Measurements from ENCODE around the gene CALN1.

CALN1 gene

DNA sequence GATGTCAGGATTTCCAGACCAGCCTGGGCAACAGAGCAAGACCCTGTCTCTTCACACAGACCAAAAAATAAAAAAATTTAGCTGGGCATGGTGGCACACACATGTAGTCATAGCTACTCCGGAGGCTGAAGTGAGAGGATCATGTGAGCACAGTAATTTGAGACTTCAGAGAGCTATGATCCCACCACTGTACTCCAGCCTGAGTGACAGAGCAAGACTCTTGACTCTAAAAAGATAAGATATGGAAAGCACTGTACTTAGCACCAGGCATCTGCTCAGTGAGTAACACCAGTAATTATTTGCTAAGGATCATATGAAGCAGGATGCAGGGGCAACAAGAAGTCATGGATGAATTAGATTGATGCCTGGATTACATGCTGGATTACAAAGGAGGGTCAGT lies 128.8 kb downstream of the CALN1 start:
- no peaks in the 10 kb centered on the region for H3K27me3 ChIP-seq
- H3K4me3 ChIP-seq = no peak overlapping the region
- no peak overlapping the region for H3K27ac ChIP-seq
- H3K4me1 ChIP-seq = no peaks in the 10 kb centered on the region
- no peaks in the 10 kb centered on the region for H3K36me3 ChIP-seq
- H3K9ac ChIP-seq = no peak overlapping the region
- H3K9me3 ChIP-seq = peaks cover 10% of the 10 kb centered on the region; the same call in 1 of the 2 replicates
- TF ChIP-seq Cebpa-rat (IDR thresholded peaks at IDR 0.05) = no peak
- H4K20me1 ChIP-seq = no peaks in the 10 kb centered on the region
- no peak overlapping the region for H3K4me2 ChIP-seq

DNA sequence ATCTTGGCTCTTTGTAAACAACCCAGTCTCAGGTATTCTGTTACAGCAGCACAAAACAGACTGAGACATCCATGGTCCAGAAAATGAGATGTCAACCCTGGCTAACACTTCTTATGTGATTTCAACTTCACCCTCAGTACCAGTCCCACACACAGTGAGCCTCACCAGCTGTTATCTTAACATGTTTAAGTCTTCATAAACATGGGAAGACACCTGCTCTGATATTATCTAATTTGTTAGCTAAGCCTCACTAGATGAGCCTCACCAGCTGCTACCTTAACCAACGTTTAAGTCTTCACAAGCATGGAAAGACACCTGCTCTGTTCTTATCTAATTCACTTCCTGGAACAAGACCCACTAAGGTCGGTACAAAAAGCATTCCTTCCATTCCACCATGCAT lies 130.8 kb downstream of the CALN1 start:
- no peaks in the 10 kb centered on the region for H3K27me3 ChIP-seq
- no peaks in the 10 kb centered on the region for H3K36me3 ChIP-seq
- TF ChIP-seq Cebpa-rat (IDR thresholded peaks at IDR 0.05) = no peak
- peaks cover 17% of the 10 kb centered on the region for H3K9me3 ChIP-seq
- no peaks in the 10 kb centered on the region for H4K20me1 ChIP-seq
- no peak overlapping the region for H3K27ac ChIP-seq
- no peaks in the 10 kb centered on the region for H3K4me1 ChIP-seq
- H3K4me3 ChIP-seq = no peak overlapping the region
- H3K9ac ChIP-seq = no peak overlapping the region
- H3K4me2 ChIP-seq = no peak overlapping the region

DNA sequence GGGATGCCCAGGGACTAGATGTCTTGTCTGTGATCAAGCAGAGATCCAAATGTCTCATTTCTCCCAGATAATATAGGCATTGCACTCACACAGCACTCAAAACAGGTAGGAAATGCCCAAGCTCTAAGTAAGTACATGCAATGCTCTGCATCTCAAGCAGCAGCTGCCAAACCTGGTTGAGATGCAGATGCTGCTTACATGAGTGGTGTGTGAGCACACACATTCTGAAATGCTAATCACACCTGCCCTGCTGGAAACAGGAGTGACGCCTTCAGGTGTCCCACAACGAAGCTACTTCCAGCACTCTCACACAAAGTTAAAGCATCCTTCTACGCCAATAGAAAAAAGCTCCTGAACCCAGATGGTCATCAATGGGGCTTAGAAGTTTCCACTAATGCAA lies 132.9 kb downstream of the CALN1 start:
- peaks cover 15% of the 10 kb centered on the region for H3K9me3 ChIP-seq
- no peak overlapping the region for H3K27ac ChIP-seq
- no peak for TF ChIP-seq Cebpa-rat (IDR thresholded peaks at IDR 0.05)
- no peak overlapping the region for H3K4me2 ChIP-seq
- no peaks in the 10 kb centered on the region for H3K4me1 ChIP-seq
- no peak overlapping the region for H3K9ac ChIP-seq
- H3K4me3 ChIP-seq = no peak overlapping the region
- H3K36me3 ChIP-seq = no peaks in the 10 kb centered on the region
- no peaks in the 10 kb centered on the region for H4K20me1 ChIP-seq
- H3K27me3 ChIP-seq = no peaks in the 10 kb centered on the region

DNA sequence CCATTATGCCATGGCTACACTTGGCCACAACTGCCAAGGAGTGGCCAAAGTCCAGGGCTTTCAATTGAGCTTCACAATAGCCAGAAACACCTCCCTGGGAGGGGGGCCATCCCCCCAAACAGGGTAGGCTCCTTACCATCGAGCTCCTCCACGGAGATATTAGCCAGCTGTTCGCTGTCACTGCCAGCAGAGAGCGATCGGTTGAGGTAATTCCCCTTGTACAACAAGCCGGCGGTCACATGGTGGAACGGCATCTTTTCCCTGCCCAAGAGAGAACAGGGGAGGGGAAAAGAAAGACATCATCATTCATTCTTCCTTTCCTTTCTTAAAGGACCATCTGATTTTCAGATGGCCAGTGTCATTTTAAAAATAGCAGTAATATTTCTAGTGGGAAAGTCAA lies 133.6 kb downstream of the CALN1 start:
- no peak overlapping the region for H3K27ac ChIP-seq
- no peak overlapping the region for H3K9ac ChIP-seq
- H3K36me3 ChIP-seq = no peaks in the 10 kb centered on the region
- no peaks in the 10 kb centered on the region for H3K27me3 ChIP-seq
- H3K4me3 ChIP-seq = no peak overlapping the region
- H4K20me1 ChIP-seq = no peaks in the 10 kb centered on the region
- no peak for TF ChIP-seq Cebpa-rat (IDR thresholded peaks at IDR 0.05)
- H3K9me3 ChIP-seq = peaks cover 8% of the 10 kb centered on the region
- H3K4me2 ChIP-seq = no peak overlapping the region
- no peaks in the 10 kb centered on the region for H3K4me1 ChIP-seq

DNA sequence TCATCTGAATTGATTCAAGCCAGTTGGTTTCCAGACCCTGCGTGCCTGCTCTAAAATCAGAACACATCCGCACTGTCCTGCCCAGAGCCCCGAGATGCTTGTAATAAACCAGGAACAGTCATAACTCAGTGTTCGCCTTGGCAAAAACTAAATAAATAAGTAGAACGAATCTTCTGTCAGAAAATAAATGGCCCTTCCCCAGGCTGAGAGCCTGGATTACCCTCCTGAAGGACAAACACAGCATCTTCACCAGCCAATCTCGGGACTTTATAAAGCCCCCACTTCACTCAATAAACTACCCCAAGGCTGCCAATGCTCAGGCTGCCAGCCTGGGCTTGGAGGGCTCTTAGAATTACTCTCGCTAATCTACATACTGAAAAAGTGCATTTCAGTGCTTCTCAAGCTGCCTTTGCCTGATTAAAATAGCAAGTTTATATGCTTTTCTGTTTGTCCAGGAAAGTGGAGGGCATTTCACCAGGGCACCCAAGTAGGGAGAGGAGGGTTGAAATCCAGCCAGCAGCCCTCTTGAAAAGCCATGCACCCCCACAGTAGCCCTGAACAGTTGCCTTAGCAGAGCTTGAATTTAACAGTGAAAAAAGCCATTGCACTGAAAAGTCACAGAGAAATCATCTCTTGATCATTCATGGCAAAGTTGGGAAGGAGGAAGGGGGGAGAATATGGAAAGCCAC lies 136.6 kb downstream of the CALN1 start:
- Histone ChIP-seq H3K27ac (no peak overlapping the region), H4K20me1 (no peaks in the 10 kb centered on the region), H3K9me3 (peaks cover 7% of the 10 kb centered on the region), H3K4me2 (no peak overlapping the region), H3K27me3 (no peaks in the 10 kb centered on the region), H3K9ac (no peak overlapping the region), H3K36me3 (no peaks in the 10 kb centered on the region), H3K4me3 (no peak overlapping the region), H3K4me1 (no peaks in the 10 kb centered on the region)
- no peak for TF ChIP-seq Cebpa-rat (IDR thresholded peaks at IDR 0.05)

DNA sequence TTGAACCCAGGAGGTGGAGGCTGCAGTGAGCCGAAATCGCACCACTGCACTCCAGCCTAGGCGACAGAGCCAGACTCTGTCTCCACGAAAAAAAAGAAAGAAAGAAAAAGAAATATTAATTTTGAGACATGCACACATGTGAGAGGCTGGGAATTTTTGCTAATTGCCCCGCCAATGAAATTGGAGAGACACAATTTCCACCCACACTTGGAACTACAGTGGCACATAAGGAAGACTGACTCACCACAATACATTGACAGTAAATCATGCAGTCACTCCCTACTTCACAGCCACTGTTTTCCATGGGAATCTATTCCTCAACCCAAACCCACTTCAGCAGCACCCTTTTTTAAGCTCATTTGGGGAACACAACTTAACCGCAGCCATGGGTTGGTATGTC lies 139.7 kb downstream of the CALN1 start:
- H3K4me1 ChIP-seq = no peaks in the 10 kb centered on the region
- H3K9me3 ChIP-seq = peaks cover 6% of the 10 kb centered on the region
- no peaks in the 10 kb centered on the region for H3K36me3 ChIP-seq
- H3K4me2 ChIP-seq = no peak overlapping the region
- H3K27ac ChIP-seq = no peak overlapping the region
- H3K4me3 ChIP-seq = no peak overlapping the region
- H3K9ac ChIP-seq = no peak overlapping the region
- H4K20me1 ChIP-seq = no peaks in the 10 kb centered on the region
- no peaks in the 10 kb centered on the region for H3K27me3 ChIP-seq
- no peak for TF ChIP-seq Cebpa-rat (IDR thresholded peaks at IDR 0.05)

DNA sequence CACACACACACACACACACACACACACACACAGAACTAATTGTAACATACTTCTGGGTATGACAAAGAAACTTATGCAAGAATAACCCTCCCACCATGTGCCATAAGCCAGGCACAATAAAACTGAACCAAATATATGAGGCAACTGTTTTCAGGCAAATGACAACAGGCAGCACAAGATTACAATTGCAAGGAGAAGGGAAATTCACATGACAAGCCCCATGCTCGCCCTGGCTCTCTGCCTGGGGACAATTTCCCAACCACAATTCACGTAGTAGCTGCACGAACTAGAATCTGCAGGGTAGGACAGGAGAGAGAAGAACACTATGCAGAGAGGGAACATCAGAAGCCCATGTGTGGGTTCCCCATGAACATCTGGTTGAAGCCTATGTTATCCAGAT lies 143.3 kb downstream of the CALN1 start:
- H3K4me3 ChIP-seq = no peak overlapping the region
- H3K4me1 ChIP-seq = no peaks in the 10 kb centered on the region
- no peak overlapping the region for H3K27ac ChIP-seq
- no peak for TF ChIP-seq Cebpa-rat (IDR thresholded peaks at IDR 0.05)
- no peaks in the 10 kb centered on the region for H3K27me3 ChIP-seq
- no peaks in the 10 kb centered on the region for H4K20me1 ChIP-seq
- no peak overlapping the region for H3K4me2 ChIP-seq
- H3K9me3 ChIP-seq = no peaks in the 10 kb centered on the region
- no peak overlapping the region for H3K9ac ChIP-seq
- H3K36me3 ChIP-seq = no peaks in the 10 kb centered on the region

DNA sequence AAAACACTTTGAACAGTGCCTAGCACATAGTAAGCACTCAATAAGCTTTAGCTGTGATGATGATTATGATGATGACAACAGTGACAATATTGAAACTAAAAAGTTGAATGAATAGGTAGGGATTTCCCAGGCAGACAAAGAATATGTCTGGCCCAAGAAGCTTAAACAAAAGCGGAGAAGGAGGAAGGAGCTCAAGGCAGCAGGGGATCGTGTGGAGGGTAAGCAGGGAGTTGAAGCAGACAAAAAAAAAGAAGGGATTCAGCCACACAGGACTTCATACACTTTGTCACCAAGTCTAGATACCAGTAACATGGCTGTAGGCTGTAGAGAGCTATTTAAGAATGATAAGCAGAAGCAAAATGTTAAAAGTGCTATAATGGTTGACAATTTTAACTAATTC lies 144.0 kb downstream of the CALN1 start:
- Histone ChIP-seq H3K4me3 (no peak overlapping the region), H3K27ac (no peak overlapping the region), H3K9me3 (no peaks in the 10 kb centered on the region), H3K36me3 (no peaks in the 10 kb centered on the region), H3K4me2 (no peak overlapping the region), H3K9ac (no peak overlapping the region), H3K27me3 (no peaks in the 10 kb centered on the region), H4K20me1 (no peaks in the 10 kb centered on the region), H3K4me1 (no peaks in the 10 kb centered on the region)
- no peak for TF ChIP-seq Cebpa-rat (IDR thresholded peaks at IDR 0.05)

DNA sequence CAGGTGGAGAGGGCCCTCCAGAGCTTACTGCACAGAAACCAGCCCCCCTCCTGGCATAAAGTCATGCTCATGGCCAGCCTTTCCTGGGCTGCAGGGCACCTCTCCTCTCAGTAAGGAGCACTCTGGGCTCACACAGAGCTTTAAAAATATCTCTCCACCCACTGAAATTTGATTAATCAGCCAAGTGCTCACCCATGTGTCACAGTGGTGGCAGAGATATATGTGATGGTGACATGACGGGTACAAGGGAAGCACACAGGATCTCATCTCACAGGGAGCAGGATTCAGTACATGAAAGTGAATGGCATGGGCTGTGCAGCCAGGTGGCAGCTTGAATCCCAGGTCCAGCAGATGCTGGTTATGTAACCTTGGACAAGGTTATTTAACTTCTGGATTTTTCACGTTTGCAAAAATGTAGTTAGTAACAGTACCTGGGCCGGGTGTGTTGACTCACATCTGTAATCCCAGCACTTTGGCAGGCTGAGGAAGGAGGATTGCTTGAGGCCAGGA lies 144.8 kb downstream of the CALN1 start:
- Histone ChIP-seq H3K9me3 (no peaks in the 10 kb centered on the region), H3K36me3 (no peaks in the 10 kb centered on the region), H3K4me2 (no peak overlapping the region), H3K27me3 (no peaks in the 10 kb centered on the region), H4K20me1 (no peaks in the 10 kb centered on the region), H3K4me3 (no peak overlapping the region), H3K4me1 (no peaks in the 10 kb centered on the region), H3K27ac (no peak overlapping the region), H3K9ac (no peak overlapping the region)
- no peak for TF ChIP-seq Cebpa-rat (IDR thresholded peaks at IDR 0.05)

DNA sequence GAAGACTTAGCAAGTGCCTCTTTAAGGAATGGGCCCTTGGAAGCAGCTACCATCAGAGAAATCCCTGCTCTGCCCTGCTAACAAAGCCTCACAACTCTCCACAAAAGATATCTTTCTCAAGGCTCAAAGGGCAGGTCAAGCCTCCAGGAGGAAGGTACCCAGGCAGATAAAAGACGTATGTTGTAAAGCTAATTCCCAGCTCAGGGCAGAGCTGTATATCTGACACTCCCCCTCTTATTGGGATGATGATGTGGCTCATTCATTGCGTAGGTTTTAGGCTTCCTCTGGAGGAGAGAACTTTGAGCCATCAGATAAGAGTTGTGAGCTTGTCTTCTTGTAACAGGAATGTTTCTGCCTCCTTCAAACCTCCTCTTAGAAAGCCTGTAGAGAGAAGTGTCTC lies 145.4 kb downstream of the CALN1 start:
- Histone ChIP-seq H3K4me3 (no peak overlapping the region), H3K36me3 (no peaks in the 10 kb centered on the region), H3K27me3 (no peaks in the 10 kb centered on the region), H3K4me2 (no peak overlapping the region), H3K4me1 (no peaks in the 10 kb centered on the region), H4K20me1 (no peaks in the 10 kb centered on the region), H3K9ac (no peak overlapping the region), H3K27ac (no peak overlapping the region), H3K9me3 (no peaks in the 10 kb centered on the region)
- TF ChIP-seq Cebpa-rat (IDR thresholded peaks at IDR 0.05) = no peak

Measured in BLaER1 (cell line).